IMR-90 (cell line): Measurements from ENCODE around the gene PKIG. TPM values are rescaled to one million over a fixed set of nuclear protein-coding genes. Genes with fewer than 3 reads are reported as not detected.

Experiments used
- ATAC-seq: fragments of 200-7000 bp; cut with Tn5 transposase; 2 replicates; pipeline ENCODE4 v1.9.1; 2020; ENCODE audit warnings: low read depth, mild to moderate bottlenecking, moderate library complexity
- BruUV-seq: library from RNA; stranded (reverse); fragments of 400-500 nt; replicated peaks from 2 replicates; lab custom pipeline; 2021; lab: Mats Ljungman, UMichigan
- CTCF ChIA-PET: fragments of 300-600 bp; formaldehyde crosslinking; extraction: SDS; loops from one replicate; lab custom pipeline; 2021; ENCODE audit warnings: antibody characterized with exemption; lab: Yijun Ruan, JAX
- POLR2A ChIA-PET: fragments of 300-600 bp; sonication (Branson Sonifier 250); formaldehyde crosslinking; loops from one replicate; lab custom pipeline; 2022; ENCODE audit warnings: antibody characterized with exemption; ENCODE audit not compliant: unreplicated experiment; lab: Charles Lee
- DNase-seq: peaks from one replicate; pipeline ENCODE4 v3.0.0; 2013
- H2AFZ ChIP-seq: replicated peaks from 2 replicates; pipeline ENCODE3; 2013; ENCODE audit warnings: low read length, mild to moderate bottlenecking; ENCODE audit not compliant: poor library complexity
- H2AK5ac ChIP-seq: 2 replicates; pipeline ENCODE4 v1.6.1; 2013; ENCODE audit warnings: low read depth, low read length, inconsistent platforms
- H2AK9ac ChIP-seq: replicated peaks from 2 replicates; pipeline ENCODE3; 2013; ENCODE audit warnings: mild to moderate bottlenecking, low read depth, low read length, moderate library complexity; ENCODE audit not compliant: poor library complexity
- H2BK120ac ChIP-seq: 2 replicates; pipeline ENCODE4 v1.6.1; 2013; ENCODE audit warnings: low read depth, low read length, inconsistent platforms
- H2BK15ac ChIP-seq: 3 replicates; pipeline ENCODE4 v1.6.1; 2013; ENCODE audit warnings: low read depth, low read length, inconsistent platforms
- H2BK20ac ChIP-seq: 2 replicates; pipeline ENCODE4 v1.6.1; 2013; ENCODE audit warnings: low read depth, mild to moderate bottlenecking, inconsistent platforms, low read length, moderate library complexity
- H2BK5ac ChIP-seq: 2 replicates; pipeline ENCODE4 v1.6.1; 2013; ENCODE audit warnings: mild to moderate bottlenecking, low read depth, low read length, inconsistent platforms; ENCODE audit not compliant: poor library complexity, severe bottlenecking
- H3K14ac ChIP-seq: replicated peaks from 2 replicates; pipeline ENCODE4 v1.6.1; 2013; ENCODE audit warnings: low read depth, low read length, inconsistent platforms
- H3K18ac ChIP-seq: 2 replicates; pipeline ENCODE4 v1.6.1; 2013; ENCODE audit warnings: low read depth, low read length, control low read depth
- H3K23ac ChIP-seq: 2 replicates; pipeline ENCODE4 v1.6.1; 2013; ENCODE audit warnings: low read depth, low read length, inconsistent platforms
- H3K27ac ChIP-seq: 2 replicates; pipeline ENCODE4 v1.5.1; 2013; ENCODE audit warnings: mild to moderate bottlenecking, control low read depth, low read length; ENCODE audit not compliant: insufficient read depth
- H3K27me3 ChIP-seq: 2 replicates; pipeline ENCODE4 v1.6.1; 2013; ENCODE audit warnings: low read length; ENCODE audit not compliant: control insufficient read depth, insufficient read depth
- H3K36me3 ChIP-seq: 2 replicates; pipeline ENCODE4 v1.6.1; 2013; ENCODE audit warnings: low read length, mixed read lengths; ENCODE audit not compliant: control insufficient read depth, insufficient read depth
- H3K4ac ChIP-seq: 2 replicates; pipeline ENCODE4 v1.6.1; 2013; ENCODE audit warnings: low read depth, low read length, inconsistent platforms
- H3K4me1 ChIP-seq: 2 replicates; pipeline ENCODE4 v1.6.1; 2013; ENCODE audit warnings: low read length, mixed read lengths; ENCODE audit not compliant: control insufficient read depth, insufficient read depth
- H3K4me2 ChIP-seq: 2 replicates; pipeline ENCODE4 v1.6.1; 2013; ENCODE audit warnings: low read depth, mild to moderate bottlenecking, control low read depth, low read length, moderate library complexity
- H3K4me3 ChIP-seq: 2 replicates; pipeline ENCODE4 v1.5.1; 2013; ENCODE audit warnings: low read depth, mild to moderate bottlenecking, control low read depth, low read length, moderate library complexity; ENCODE audit not compliant: insufficient read depth
- H3K56ac ChIP-seq: 2 replicates; pipeline ENCODE4 v1.6.1; 2013; ENCODE audit warnings: low read length, inconsistent platforms; ENCODE audit not compliant: insufficient read depth; ENCODE audit errors: extremely low read depth
- H3K79me1 ChIP-seq, 2 experiments: 2 replicates each; pipeline ENCODE4 v1.6.1; 2013; ENCODE audit warnings: low read length in 2 of 2, inconsistent platforms in 1 of 2, low read depth in 1 of 2
- H3K9ac ChIP-seq: 2 replicates; pipeline ENCODE4 v1.6.1; 2013; ENCODE audit warnings: low read depth, low read length, control low read depth
- H3K9me1 ChIP-seq: 2 replicates; pipeline ENCODE4 v1.6.1; 2013; ENCODE audit warnings: low read length, inconsistent platforms; ENCODE audit not compliant: insufficient read depth
- H3K9me3 ChIP-seq: 2 replicates; pipeline ENCODE4 v1.6.1; 2013; ENCODE audit warnings: low read length; ENCODE audit not compliant: control insufficient read depth, insufficient read depth
- H4K20me1 ChIP-seq: 2 replicates; pipeline ENCODE4 v1.6.1; 2013; ENCODE audit warnings: low read length, inconsistent platforms; ENCODE audit not compliant: insufficient read depth
- H4K5ac ChIP-seq: 2 replicates; pipeline ENCODE4 v1.6.1; 2013; ENCODE audit warnings: mild to moderate bottlenecking, low read depth, low read length, control low read depth
- H4K8ac ChIP-seq, 2 experiments: 2 replicates each; pipeline ENCODE4 v1.6.1; 2013; ENCODE audit warnings: low read depth in 2 of 2, low read length in 2 of 2, control low read depth in 1 of 2, inconsistent platforms in 1 of 2
- H4K91ac ChIP-seq: 2 replicates; pipeline ENCODE4 v1.6.1; 2013; ENCODE audit warnings: low read depth, low read length, inconsistent platforms; ENCODE audit not compliant: insufficient read depth
- BHLHE40 ChIP-seq: fragments of 150-350 bp; IDR thresholded peaks from 2 replicates; pipeline ENCODE4 v1.6.1; 2016; ENCODE audit warnings: mild to moderate bottlenecking, low read depth, low read length
- CEBPB ChIP-seq: IDR thresholded peaks from 2 replicates; pipeline ENCODE4 v1.6.1; 2012; ENCODE audit warnings: low read depth, low read length, improper control_type of control experiment
- CHD1 ChIP-seq: IDR thresholded peaks from 2 replicates; pipeline ENCODE4 v1.6.1; 2012; ENCODE audit warnings: low read depth, low read length, improper control_type of control experiment
- FOS ChIP-seq: fragments of 150-350 bp; IDR thresholded peaks from 2 replicates; pipeline ENCODE4 v1.6.1; 2016; ENCODE audit warnings: low read depth, low read length
- MAFK ChIP-seq: IDR thresholded peaks from 2 replicates; pipeline ENCODE4 v1.6.1; 2012; ENCODE audit warnings: low read depth, low read length, improper control_type of control experiment
- NFE2L2 ChIP-seq: fragments of 150-350 bp; IDR thresholded peaks from 2 replicates; pipeline ENCODE4 v1.6.1; 2016; ENCODE audit warnings: low read depth, mild to moderate bottlenecking, low read length
- RAD21 ChIP-seq: IDR thresholded peaks from 2 replicates; pipeline ENCODE4 v1.6.1; 2012; ENCODE audit warnings: low read length, improper control_type of control experiment
- RFX5 ChIP-seq: IDR thresholded peaks from 2 replicates; pipeline ENCODE4 v1.8.0; 2012; ENCODE audit warnings: low read depth, mild to moderate bottlenecking, low read length, moderate library complexity
- SMC3 ChIP-seq: fragments of 150-350 bp; IDR thresholded peaks from 2 replicates; pipeline ENCODE4 v1.6.1; 2016; ENCODE audit warnings: low read depth, mild to moderate bottlenecking, antibody characterized with exemption, low read length, moderate library complexity
- WGBS, 2 experiments: methylation state at CpG; one replicate each; pipeline versions ENCODE4 v1.1.5 to v1.1.7; 2013; ENCODE audit warnings: missing lambda C conversion rate in 2 of 2; ENCODE audit not compliant: insufficient read length in 1 of 2; ENCODE audit errors: extremely low coverage in 2 of 2; 5-methylcytosine and 5-hydroxymethylcytosine counted together
- dilution Hi-C: fragments of 300-500 bp; cut with HindIII; formaldehyde crosslinking; loops from one replicate; pipeline ENCODE4 v1.14.3; 2018; ENCODE audit warnings: low sequenced_read_pairs; ENCODE audit not compliant: unreplicated experiment
- in situ Hi-C: fragments of 300-500 bp; cut with MboI; formaldehyde crosslinking; loops from 3 replicates; pipeline ENCODE4 v1.14.3; 2019; ENCODE audit warnings: low sequenced_read_pairs, inconsistent platforms, mixed read lengths
- intact Hi-C: fragments of 100-400 bp; cut with micrococcal nuclease; formaldehyde crosslinking; loops from 2 replicates; pipeline ENCODE4 v1.10.0; 2022
- polyA plus RNA-seq, 3 experiments: library from polyadenylated mRNA; depleted of rRNA; stranded (reverse); fragments of >200 nt; gene quantifications; 2 replicates each; pipeline ENCODE4 v1.2.3, GENCODE V29; 2012; ENCODE audit warnings: low replicate concordance in 1 of 3
- total RNA-seq: library from RNA; depleted of rRNA; stranded (reverse); fragments of >200 nt; gene quantifications from 2 replicates; pipeline ENCODE4 v1.2.3, GENCODE V29; 2012

Gene PKIG
- total and polyA plus RNA-seq, 2 of the 4 experiments (the other 2 are of a cell fraction) = 78.3 to 89.6 TPM

DNA sequence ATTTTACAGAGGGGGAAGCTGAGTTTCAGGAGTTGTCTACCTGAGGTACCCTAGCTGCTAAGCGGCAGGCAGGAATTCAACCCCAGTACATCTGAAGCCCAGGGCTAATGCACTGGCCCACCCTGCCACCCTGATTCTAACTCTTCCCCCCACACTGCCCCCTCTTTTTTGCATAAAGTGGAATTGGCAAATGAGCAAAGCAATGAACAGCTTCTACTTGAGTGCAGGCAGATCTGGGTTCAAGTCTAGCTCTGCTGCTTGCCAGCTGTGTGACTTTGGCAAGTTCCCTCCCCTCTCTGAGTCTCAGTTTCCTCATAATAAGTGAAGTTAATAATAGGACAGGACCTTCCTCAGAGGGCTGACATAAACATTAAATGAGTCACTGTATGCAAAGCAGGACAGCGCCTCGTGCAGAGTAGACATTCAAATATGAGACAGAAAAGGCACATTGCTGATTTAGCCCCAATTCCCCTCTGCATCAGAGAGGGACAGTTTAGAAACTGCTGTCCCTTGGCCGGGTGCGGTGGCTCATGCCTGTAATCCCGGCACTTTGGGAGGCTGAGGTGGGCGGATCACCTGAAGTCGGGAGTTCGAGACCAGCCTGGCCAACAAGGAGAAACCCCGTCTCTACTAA is 64.4 kb downstream of the PKIG start:
- Histone ChIP-seq H3K79me1 (peaks cover 3 to 11% of the 10 kb centered on the region in 2 experiments; a peak in 2 of 4 replicates), H2BK5ac (no peak overlapping the region), H3K4me1 (peaks cover 30% of the 10 kb centered on the region), H3K23ac (no peak overlapping the region), H3K27ac (no peak overlapping the region), H4K5ac (no peak overlapping the region), H3K27me3 (no peaks in the 10 kb centered on the region), H2AK9ac (peak overlapping the region; percentile 82), H3K4me2 (no peak overlapping the region), H2AK5ac (peak overlapping the region; percentile 82; the same call in 1 of the 2 replicates), H4K91ac (no peak overlapping the region), H3K4ac (peak overlapping the region; percentile 45), H4K8ac (no peak overlapping the region), H2BK120ac (no peak overlapping the region), H3K4me3 (no peak overlapping the region), H3K9me1 (peaks cover 13% of the 10 kb centered on the region; the same call in 1 of the 2 replicates), H4K20me1 (no peaks in the 10 kb centered on the region), H3K9me3 (no peaks in the 10 kb centered on the region), H2AFZ (peak overlapping the region; percentile 24), H2BK20ac (no peak overlapping the region), H2BK15ac (no peak overlapping the region), H3K9ac (no peak overlapping the region), H3K56ac (no peak overlapping the region), H3K36me3 (no peaks in the 10 kb centered on the region), H3K18ac (no peak overlapping the region), H3K14ac (peak overlapping the region; percentile 14; the same call in 1 of the 2 replicates)
- ATAC-seq = peak; percentile 27
- in situ Hi-C loops (no loop called here), dilution Hi-C loops (no loop called here), intact Hi-C loops (no loop called here)
- peak; percentile 77 for DNase-seq
- BruUV-seq = no TSS peak
- POLR2A ChIA-PET = no interaction called here
- no peak for TF ChIP-seq MAFK
- peak; percentile 74 for TF ChIP-seq BHLHE40
- TF ChIP-seq RAD21 = no peak
- TF ChIP-seq RFX5 = no peak
- TF ChIP-seq NFE2L2 = no peak
- TF ChIP-seq CHD1 = no peak
- peak; percentile 52 for TF ChIP-seq FOS
- no peak for TF ChIP-seq CEBPB
- no peak for TF ChIP-seq SMC3
- WGBS, 2 experiments = 0% methylated on average over 2 of the region's 10 CpGs; no CpG with 5 or more reads in 1 of the 2 experiments
- CTCF ChIA-PET = no interaction called here
